ENCODE results near the gene ENKUR. TPM values are rescaled to one million over a fixed set of nuclear protein-coding genes. Genes with fewer than 3 reads are reported as not detected.

The ENKUR gene
- total and polyA plus RNA-seq, 2 experiments from 2014 or later: 0.11 TPM; not detected in 1

DNA sequence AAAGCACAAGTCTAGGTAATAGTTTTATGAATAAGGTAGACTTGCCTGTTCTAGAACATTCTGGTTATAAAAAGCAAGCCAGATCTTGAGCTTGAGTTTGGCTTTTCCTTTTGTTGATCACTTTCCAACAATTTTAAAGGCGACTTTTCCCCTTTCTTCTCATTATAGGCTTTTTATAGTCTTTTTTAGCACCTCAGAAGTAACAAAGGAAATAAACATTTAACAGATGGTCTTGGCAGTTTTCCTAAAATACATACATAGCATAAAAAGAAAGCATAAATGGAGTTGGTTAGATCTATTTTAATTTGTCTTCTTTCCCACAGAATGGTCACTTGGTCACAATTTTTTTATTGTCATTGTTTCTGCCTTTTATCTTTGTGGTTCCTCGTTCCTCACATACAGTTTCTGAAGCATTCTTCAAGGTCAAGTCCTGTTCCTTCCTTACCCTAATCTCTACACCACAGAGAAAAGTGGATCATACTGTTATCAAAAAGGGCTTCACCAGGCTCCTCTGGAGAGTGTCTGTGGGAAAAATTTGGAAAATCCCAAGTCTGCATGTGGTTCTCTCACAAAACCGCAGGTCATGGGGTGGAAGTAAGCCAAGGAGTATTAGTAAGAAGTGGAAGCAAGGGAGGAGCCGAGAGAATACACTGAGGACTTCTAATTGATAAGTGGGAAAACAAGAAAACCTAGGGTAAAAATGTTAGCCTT is 31.8 kb upstream of the ENKUR start:
- Histone ChIP-seq H2AFZ (0 out of 2 replicates have a peak overlapping the region, but pooled peaks have one; percentile 18), H3K4me3 (no peak overlapping the region), H3F3A (ENCODE audit: insufficient read depth) (peaks cover 5% of the 10 kb centered on the region; the same call in 1 of the 2 replicates), H3K9me2 (ENCODE audit: insufficient read depth) (no peaks in the 10 kb centered on the region), H3K4me1 (ENCODE audit: insufficient read depth) (peaks cover 13% of the 10 kb centered on the region), H3K79me2 (ENCODE audit: insufficient read depth) (no peaks in the 10 kb centered on the region), H3K27me3 (replicated peaks; ENCODE audit: insufficient read depth) (no peaks in the 10 kb centered on the region), H3K4me2 (ENCODE audit: unreplicated experiment) (peak overlapping the region; percentile 57), H3K9ac (peak overlapping the region; percentile 37), H3K27ac (peak overlapping the region; percentile 57), H3K9me3 (ENCODE audit: low read depth) (no peaks in the 10 kb centered on the region), H4K20me1 (ENCODE audit: insufficient read depth) (no peaks in the 10 kb centered on the region), H3K36me3 (ENCODE audit: low read depth) (no peaks in the 10 kb centered on the region)
- DNase-seq: peak; percentile 95
- 21 to 25% methylated on average over 4 of the region's 4 CpGs for WGBS, 2 experiments (ENCODE audit: low coverage in 1 of 2, low lambda C conversion rate in 2 of 2, missing lambda C conversion rate in 2 of 2)
- in situ Hi-C loops (cut with MboI): no loop called here
- TF ChIP-seq EZH2 (IDR thresholded peaks at IDR 0.05; ENCODE audit: insufficient read depth, poor library complexity, severe bottlenecking): no peak
- TF ChIP-seq EZH2phosphoT487 (IDR thresholded peaks at IDR 0.05; ENCODE audit: insufficient read depth, low read depth): no peak

DNA sequence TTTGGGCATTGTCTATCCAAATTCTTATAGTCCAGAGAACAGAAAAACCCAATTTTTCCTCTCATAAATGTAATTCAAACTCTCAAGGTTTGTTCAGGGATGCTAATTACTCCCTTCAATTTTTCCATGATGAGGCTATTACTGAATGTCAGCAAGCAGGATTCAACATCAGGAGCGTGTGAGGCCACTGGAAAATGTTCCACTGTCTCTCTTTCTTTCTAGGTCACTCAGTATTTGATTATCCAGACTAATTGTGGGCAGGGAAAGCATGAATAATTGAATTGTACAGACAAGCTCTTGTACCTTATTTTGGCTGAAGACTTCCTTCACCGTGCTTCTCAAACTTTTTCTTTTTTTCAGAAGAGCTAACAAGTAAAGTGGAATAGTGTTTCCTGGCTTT is 31.1 kb upstream of the ENKUR start:
- 39 to 46% methylated on average over 2 of the region's 2 CpGs for WGBS, 2 experiments (ENCODE audit: low coverage in 1 of 2, low lambda C conversion rate in 2 of 2, missing lambda C conversion rate in 2 of 2)
- Histone ChIP-seq H3K9ac (no peak overlapping the region), H3K9me2 (ENCODE audit: insufficient read depth) (no peaks in the 10 kb centered on the region), H3K79me2 (ENCODE audit: insufficient read depth) (no peaks in the 10 kb centered on the region), H3K4me3 (no peak overlapping the region), H3K9me3 (ENCODE audit: low read depth) (no peaks in the 10 kb centered on the region), H3F3A (ENCODE audit: insufficient read depth) (peaks cover 5% of the 10 kb centered on the region; the same call in 1 of the 2 replicates), H3K4me2 (ENCODE audit: unreplicated experiment) (no peak overlapping the region), H4K20me1 (ENCODE audit: insufficient read depth) (no peaks in the 10 kb centered on the region), H3K27me3 (replicated peaks; ENCODE audit: insufficient read depth) (no peaks in the 10 kb centered on the region), H3K27ac (0 out of 2 replicates have a peak overlapping the region, but pooled peaks have one; percentile 57), H3K36me3 (ENCODE audit: low read depth) (no peaks in the 10 kb centered on the region), H3K4me1 (ENCODE audit: insufficient read depth) (peaks cover 13% of the 10 kb centered on the region), H2AFZ (0 out of 2 replicates have a peak overlapping the region, but pooled peaks have one; percentile 18)
- in situ Hi-C loops (cut with MboI): no loop called here
- DNase-seq: peak; percentile 39
- no peak for TF ChIP-seq EZH2 (IDR thresholded peaks at IDR 0.05; ENCODE audit: insufficient read depth, poor library complexity, severe bottlenecking)
- TF ChIP-seq EZH2phosphoT487 (IDR thresholded peaks at IDR 0.05; ENCODE audit: insufficient read depth, low read depth): no peak

DNA sequence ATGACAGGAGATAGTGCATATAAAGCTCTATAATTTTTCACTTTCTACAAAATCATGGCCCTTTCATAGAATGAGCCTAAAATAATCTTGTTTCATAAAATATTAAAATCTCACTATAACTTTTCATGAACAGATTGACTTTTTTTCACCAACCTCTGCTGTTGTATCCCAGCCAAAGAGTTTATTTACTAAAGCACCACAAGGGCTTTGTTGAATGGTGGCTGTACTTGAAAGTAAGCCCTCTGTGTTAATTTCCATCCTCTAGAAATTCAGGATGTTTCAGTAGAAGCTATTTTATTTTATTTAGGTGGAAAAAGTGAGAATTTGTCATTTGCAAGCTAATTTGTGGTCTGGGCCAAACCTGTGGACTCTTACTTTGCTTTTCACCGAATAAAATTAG is 30.7 kb upstream of the ENKUR start:
- Histone ChIP-seq H3F3A (ENCODE audit: insufficient read depth) (peaks cover 5% of the 10 kb centered on the region; the same call in 1 of the 2 replicates), H4K20me1 (ENCODE audit: insufficient read depth) (no peaks in the 10 kb centered on the region), H3K27ac (no peak overlapping the region), H3K9me2 (ENCODE audit: insufficient read depth) (no peaks in the 10 kb centered on the region), H3K27me3 (replicated peaks; ENCODE audit: insufficient read depth) (no peaks in the 10 kb centered on the region), H3K79me2 (ENCODE audit: insufficient read depth) (no peaks in the 10 kb centered on the region), H3K36me3 (ENCODE audit: low read depth) (no peaks in the 10 kb centered on the region), H2AFZ (no peak overlapping the region), H3K9ac (no peak overlapping the region), H3K9me3 (ENCODE audit: low read depth) (no peaks in the 10 kb centered on the region), H3K4me3 (no peak overlapping the region), H3K4me1 (ENCODE audit: insufficient read depth) (peaks cover 13% of the 10 kb centered on the region), H3K4me2 (ENCODE audit: unreplicated experiment) (no peak overlapping the region)
- DNase-seq: no peak
- in situ Hi-C loops (cut with MboI): no loop called here
- TF ChIP-seq EZH2 (IDR thresholded peaks at IDR 0.05; ENCODE audit: insufficient read depth, poor library complexity, severe bottlenecking): no peak
- no peak for TF ChIP-seq EZH2phosphoT487 (IDR thresholded peaks at IDR 0.05; ENCODE audit: insufficient read depth, low read depth)
- WGBS, 2 experiments (ENCODE audit: low coverage in 1 of 2, low lambda C conversion rate in 2 of 2, missing lambda C conversion rate in 2 of 2): 63 to 73% methylated on average over 1 of the region's 1 CpG

DNA sequence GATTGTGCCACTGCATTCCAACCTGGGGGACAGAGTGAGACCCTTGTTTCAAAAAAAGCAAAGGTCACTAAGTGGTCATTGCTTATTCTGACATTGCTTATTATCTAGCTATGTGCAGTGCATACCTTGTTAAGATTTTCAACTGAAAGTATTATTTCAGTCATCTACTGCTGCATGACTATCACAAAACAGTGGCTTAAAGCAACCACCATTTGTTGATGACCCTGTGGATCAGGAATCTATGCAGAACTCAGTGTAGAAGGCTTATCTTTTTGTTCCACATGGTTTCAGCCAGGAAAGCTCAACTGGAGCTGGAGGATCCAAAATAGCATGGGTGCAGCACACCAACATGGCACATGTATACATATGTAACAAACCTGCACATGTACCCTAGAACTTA is 23.6 kb upstream of the ENKUR start:
- in situ Hi-C loops (cut with MboI): no loop called here
- H3K36me3 ChIP-seq (ENCODE audit: low read depth): no peaks in the 10 kb centered on the region
- H3K9me3 ChIP-seq (ENCODE audit: low read depth): no peaks in the 10 kb centered on the region
- no peaks in the 10 kb centered on the region for H4K20me1 ChIP-seq (ENCODE audit: insufficient read depth)
- no peak for TF ChIP-seq EZH2phosphoT487 (IDR thresholded peaks at IDR 0.05; ENCODE audit: insufficient read depth, low read depth)
- TF ChIP-seq EZH2 (IDR thresholded peaks at IDR 0.05; ENCODE audit: insufficient read depth, poor library complexity, severe bottlenecking): no peak
- H3K4me3 ChIP-seq: no peak overlapping the region
- H3K27ac ChIP-seq: no peak overlapping the region
- no peaks in the 10 kb centered on the region for H3K27me3 ChIP-seq (replicated peaks; ENCODE audit: insufficient read depth)
- no peak overlapping the region for H3K9ac ChIP-seq
- no peaks in the 10 kb centered on the region for H3K4me1 ChIP-seq (ENCODE audit: insufficient read depth)
- no peak for DNase-seq
- H3K79me2 ChIP-seq (ENCODE audit: insufficient read depth): no peaks in the 10 kb centered on the region
- H3F3A ChIP-seq (ENCODE audit: insufficient read depth): no peaks in the 10 kb centered on the region
- H3K4me2 ChIP-seq (ENCODE audit: unreplicated experiment): no peak overlapping the region
- no peak overlapping the region for H2AFZ ChIP-seq
- no peaks in the 10 kb centered on the region for H3K9me2 ChIP-seq (ENCODE audit: insufficient read depth)
